Renal pelvis (tissue), 4 donors: Measurements from ENCODE around the gene GPR75. TPM values are rescaled to one million over a fixed set of nuclear protein-coding genes. Genes with fewer than 3 reads are reported as not detected.

Source experiments
- DNase-seq: peaks from one replicate; pipeline ENCODE4 v3.0.0-alpha.2; 2013
- polyA plus RNA-seq, 3 donors: library from polyadenylated mRNA; unstranded; fragments of 120-200 nt; gene quantifications; one replicate each; pipeline ENCODE4 v1.2.1, GENCODE V29; 2013; ENCODE audit not compliant: insufficient read length in 3 of 3

The GPR75 gene
- polyA plus RNA-seq, 3 donors = 1.6 to 4.8 (median 3.9) TPM

GRCh38 chr2:53811601-53812000, 48.2 kb downstream of the GPR75 start:
- DNase-seq = no peak

Other genes starting within 250 kb of the GPR75 start
- gene CHAC2, start 92.2 kb downstream of the GPR75 start, polyA plus RNA-seq = 1 to 10 TPM; 3.2 to 4.3 (median 3.7) TPM
- gene ASB3, start 73.0 kb downstream of the GPR75 start, polyA plus RNA-seq = 10 to 100 TPM; 25.6 to 33.7 (median 30.1) TPM
- 10 to 100 TPM; 62.7 to 66.3 (median 65.4) TPM for gene ERLEC1, start 72.9 kb downstream of the GPR75 start, polyA plus RNA-seq
- 10 to 100 TPM; 53.9 to 71.3 (median 54.5) TPM for gene PSME4, start 111.0 kb upstream of the GPR75 start, polyA plus RNA-seq